Measurements from ENCODE around the gene PDLIM5.

Gene PDLIM5

DNA sequence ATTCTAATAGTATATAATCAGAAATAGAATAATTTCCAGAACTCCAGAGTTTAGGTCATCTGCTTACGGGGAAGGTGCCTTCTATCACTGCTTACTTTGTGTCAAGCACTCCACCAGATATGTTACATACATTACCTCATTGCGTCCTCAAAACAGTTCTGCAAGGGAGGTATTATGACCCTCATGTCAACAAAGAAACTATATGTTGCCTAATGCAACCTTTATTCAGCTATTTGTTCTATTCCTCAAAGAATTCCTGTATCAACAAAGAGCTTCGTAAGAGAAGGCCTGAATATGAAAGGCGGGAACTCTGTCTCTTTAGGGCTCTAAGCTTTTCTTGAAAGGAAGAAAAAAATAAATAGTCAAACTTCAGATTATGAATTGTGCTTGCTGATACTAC is 114.7 kb downstream of the PDLIM5 start:
- DNase-seq: no peak

DNA sequence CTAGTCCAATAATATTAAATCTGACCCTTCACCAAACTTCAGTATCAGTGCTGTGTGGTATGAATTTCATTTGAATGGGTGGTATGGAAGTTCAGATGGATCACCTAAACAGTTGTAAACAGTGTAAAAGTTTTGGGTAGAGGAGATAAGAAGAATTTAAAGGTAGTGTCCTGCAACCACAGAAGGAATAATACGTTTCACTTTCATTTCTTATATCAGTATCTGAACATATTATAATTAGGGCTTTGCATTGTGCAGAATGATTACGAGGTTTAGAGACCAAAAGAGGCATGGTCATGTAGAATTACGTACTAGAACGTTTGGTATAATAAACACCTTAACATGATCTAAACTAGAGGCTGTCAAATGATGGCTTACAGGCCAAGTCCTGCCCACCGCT is 116.1 kb downstream of the PDLIM5 start:
- DNase-seq: no peak

DNA sequence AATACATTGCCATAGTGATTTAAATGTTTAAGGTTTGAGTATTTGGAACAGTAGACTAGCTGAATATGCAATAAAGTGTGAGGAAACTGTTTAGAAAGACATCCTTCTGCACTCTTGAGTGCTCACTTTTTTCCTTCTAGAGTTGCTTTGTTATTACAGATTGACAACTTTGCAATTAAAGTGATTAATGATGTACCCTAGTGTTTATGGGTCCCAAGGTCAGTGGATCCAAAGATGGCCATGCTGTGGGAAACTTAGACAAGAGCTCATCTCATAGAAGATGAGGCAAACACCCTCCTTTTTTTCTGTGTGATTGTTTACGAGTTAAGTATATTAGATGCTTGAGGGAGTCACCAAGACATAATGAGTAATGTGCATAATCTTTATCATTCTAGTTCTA is 118.8 kb downstream of the PDLIM5 start:
- no peak for DNase-seq

DNA sequence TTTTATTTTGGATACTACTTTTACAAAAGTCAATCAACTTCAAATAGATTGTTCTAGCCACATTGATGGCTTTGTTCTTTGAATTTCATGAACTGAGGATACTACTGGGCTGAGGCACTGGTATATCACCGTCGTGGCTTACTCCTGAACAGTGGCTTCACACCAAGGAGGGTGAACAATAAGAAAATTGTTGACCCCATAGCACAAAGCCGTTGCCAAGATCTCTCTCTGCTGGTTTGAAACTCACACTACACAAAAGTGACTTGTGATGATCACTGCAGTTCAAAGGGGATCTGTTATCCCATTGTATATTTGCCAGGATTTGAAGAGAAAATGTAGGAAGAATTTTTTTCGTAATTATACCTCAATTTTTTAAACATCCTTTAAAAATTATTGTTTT is 119.6 kb downstream of the PDLIM5 start:
- no peak for DNase-seq

DNA sequence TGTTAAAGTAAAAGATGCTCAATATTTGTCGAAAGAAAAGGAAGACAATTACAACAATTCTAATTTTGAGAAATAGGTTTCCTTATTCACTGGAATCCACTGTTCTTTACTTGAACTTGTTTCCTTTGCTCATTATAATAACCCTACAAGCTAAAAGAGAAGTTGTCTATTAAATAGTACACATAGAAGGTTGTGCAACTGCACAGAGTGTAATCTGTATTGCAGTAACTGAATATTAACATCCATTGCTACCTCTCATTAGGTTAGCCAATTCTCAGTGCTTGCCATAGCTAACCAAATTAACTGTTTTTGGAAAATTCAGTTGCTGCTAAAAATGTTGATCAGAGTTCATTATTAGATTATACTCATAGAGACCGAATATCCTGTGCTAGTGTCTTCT is 120.0 kb downstream of the PDLIM5 start:
- no peak for DNase-seq

DNA sequence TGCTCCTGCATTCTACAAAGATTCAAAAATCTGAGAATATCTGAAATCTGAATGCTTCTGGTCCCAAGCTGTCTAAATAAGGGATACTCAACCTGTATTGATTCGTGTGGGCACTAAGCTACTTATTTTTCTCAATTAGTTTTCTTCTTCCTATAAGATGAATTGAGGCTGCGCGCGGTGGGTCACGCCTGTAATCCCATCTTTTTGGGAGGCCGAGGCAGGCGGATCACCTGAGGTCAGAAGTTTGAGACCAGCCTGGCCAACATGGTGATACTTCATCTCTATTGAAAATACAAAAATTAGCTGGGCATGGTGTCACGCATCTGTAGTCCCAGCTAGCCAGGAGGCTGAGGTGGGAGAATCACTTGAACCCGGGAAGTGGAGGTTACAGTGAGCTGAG is 122.3 kb downstream of the PDLIM5 start:
- DNase-seq: no peak

DNA sequence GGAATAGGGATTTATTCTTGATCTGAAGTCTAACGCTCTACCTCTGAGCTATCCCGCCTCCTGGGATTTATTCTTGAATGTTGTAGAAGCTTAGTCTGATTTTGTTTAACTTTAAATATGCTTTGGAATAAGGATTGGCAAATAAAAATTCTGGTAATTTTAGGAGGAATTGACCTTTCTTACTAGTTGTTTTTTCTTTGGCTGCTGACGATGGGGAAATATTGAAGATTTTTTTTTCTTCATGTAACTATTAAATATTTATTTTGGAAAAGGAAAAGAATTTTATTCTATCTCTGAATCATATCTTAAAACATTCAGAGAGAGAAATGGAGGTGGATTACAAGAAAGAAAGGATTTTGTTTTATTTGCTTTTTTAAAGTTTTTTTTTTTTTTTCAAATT is 122.9 kb downstream of the PDLIM5 start:
- no peak for DNase-seq

DNA sequence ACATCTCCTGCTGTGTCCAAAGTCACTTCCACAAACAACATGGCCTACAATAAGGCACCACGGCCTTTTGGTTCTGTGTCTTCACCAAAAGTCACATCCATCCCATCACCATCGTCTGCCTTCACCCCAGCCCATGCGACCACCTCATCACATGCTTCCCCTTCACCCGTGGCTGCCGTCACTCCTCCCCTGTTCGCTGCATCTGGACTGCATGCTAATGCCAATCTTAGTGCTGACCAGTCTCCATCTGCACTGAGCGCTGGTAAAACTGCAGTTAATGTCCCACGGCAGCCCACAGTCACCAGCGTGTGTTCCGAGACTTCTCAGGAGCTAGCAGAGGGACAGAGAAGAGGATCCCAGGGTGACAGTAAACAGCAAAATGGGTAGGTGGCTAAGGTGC is 123.9 kb downstream of the PDLIM5 start:
- DNase-seq: no peak

DNA sequence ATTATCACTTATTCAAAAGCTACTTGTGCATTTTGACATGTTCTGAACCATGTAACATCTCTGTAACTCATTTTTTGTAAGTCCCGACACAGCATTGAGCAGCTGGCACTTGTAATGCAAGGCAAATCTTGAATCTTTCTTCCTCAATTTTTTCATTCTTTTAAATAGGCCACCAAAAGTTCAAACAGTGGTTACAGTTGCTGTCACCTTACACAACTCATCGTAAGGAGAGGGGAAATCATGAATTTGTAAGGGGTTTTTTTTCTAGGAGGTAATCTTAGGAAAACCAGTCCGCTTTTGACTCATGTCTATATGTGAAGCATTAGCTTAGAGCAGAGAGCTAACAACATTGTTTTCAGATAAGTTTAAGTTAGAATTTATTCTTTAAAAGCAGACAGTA is 124.5 kb downstream of the PDLIM5 start:
- DNase-seq: no peak

DNA sequence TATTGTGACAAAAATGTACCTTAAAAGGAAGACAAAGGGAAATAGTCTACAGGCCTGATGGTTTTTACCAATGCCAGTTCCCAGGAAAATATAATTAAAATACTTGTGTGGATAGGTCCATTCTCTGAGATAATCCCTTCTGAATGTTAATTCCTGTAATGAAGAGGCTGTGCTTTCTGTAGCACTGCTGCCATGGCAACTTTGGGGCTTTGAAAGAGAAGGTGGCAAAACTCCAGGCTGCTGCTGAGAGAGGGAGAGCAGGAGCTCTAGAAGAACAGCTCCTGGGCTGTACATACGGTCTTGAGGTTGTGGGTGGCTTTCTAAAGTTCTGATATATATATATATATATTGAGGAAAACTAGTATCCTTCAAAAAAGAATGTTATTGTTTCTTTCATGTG is 125.4 kb downstream of the PDLIM5 start:
- DNase-seq: no peak

DNA sequence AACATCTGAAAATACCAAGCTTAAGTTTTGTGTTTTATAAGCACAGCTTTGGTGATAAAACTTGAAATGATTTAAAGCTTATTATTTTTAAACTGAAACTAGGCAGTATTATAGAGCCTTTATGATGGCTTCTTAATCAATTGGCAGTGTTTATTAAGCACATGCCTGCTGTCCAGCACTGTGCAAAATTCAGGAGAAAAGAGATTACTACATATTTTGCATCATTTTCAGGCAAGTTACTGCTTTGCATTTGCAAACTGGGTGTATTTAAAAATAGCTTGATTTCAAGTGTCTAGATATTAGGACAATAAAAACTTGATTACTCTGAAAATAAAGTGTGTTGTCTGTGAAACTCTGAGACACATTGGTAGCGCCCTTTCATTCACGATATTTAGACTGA is 126.5 kb downstream of the PDLIM5 start:
- no peak for DNase-seq

DNA sequence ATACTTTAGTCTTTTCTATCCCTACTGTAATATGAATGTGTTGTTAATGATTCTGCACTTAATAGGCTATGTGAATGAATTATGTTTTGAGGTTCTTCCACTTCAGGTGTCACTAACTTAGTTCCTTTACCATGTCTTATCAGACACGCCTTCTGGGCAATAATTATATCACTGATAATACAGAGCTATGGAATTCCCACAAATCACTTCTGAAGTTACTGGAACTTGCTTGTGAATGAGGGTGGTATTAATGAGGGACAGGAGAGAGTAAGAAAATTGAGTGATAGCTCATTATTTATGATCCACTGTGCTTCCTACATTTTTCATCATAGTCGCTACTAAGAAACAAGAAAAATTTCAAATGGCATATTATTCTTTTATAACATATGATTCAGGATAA is 130.0 kb downstream of the PDLIM5 start:
- no peak for DNase-seq

DNA sequence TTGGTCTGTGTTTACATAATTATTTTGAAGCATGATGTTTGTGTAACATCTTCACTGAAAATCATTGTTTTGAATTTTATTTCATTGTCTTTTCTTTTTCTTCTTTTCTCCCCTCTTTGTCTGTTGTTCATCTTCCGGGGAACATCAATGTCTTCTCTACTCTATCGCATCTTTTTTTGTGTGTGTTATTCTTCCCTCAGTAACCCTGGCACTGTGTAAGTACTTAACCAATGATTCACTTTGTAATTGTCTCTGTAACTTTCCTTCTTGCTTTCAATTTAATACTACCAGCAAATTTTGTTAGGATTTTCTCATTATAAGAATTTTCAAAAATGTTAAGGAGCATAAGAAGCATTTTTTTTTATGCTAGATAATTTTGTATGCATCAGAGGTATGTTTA is 130.8 kb downstream of the PDLIM5 start:
- DNase-seq: no peak

DNA sequence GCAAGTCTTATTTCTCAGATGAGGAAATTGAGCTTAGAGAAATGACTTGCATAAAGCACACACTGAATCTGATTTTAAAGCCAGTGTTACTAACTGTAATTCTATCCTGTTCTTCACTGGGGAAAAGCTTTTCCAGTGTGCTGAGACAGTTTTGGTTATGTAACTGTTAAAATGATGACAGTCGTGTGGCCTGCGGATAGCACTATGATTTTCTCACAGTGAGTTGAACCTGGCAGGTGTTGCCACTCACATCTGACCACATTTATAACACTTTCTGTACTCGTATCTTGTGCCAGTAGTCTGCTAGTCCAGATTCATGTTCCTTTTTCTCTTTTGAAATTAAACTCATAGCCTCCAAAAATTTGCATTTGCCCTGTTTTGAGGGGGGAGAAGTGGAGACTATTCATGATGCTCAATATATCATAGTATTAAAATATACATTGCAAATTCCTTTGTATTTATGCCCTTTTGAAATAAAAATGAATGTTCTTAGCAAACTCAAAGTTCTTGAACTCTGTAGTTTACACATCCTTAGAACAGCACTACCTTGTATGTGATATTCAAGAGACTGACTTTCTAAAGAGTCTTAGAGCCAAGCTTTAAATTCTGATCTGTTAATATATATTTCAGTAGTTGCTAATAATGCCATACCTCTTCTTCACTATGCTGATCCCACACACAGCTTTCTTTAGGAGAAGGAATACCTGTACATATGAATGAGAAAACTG is 132.3 kb downstream of the PDLIM5 start:
- no peak for DNase-seq

DNA sequence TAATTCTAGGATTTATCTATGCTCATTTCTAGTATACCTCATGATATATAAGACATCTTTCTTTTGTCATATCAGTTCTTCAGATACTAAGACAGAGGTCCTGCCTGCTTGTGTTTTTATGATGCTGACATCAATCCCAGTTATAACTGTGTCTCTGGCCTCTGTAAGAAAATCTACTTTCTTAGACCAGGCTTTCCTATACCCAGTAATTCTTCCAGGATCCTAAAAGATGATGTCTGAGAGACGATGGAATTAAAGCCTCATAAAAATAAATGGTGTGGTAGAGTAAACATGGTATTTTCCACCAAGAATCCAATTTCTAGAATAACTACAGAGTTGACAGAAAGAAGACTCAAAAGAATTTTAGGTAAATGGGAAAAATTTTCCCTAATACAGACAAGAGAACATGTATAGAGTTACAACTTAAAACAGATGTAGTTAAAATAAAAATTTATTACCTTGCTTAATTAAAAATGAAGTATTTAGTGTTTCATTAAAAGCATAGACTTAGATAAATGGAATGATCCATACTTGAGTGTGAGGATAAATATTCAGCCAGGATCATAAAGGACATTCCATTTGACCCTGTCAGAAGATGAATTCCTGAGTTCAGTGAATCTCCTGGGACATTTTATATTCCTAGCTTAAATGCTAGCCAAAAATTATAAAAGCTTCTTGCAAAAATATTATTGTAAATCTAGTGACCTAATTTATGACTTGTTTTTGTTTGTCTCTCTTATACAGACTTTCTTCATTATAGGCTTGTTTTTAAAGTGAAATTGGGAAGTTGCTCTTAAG is 137.4 kb downstream of the PDLIM5 start:
- DNase-seq: no peak

DNA sequence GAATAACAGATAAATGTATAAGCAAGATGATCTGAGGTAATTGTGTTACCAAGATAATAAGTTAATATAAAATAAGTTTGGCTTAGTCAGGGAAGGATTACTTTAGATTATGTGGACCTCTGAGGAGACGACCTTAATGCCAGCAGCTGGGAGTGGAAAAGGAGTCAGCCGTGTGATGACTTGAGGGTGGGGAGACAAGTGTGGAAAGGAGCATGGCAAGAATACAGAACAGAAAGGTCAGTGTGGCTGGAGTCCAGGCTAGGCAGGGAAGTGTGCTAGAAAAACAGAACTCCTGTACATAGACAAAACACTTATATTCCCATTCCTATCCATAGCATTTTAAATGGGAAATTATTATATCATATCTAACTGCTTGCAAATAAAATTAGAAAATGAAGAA is 138.8 kb downstream of the PDLIM5 start:
- DNase-seq: no peak

DNA sequence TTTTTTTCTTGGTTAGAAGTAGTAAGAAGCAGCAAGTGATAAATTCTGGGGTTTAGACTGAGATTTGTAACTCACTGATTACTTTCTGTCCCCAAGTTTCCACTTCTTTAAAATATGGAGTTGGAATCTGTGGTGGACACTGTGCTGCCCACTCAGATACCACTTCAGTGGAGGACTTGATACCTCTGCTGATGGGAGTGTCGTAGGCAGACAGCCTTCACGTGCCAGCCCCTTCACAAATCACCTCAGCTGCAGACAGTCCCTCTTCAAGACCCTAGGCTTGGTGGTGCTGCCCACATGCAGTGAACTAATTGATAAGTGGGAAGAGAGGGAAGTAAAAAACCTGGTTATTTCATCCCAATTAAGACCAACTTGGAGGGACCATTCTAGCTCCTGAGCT is 139.5 kb downstream of the PDLIM5 start:
- DNase-seq: no peak

DNA sequence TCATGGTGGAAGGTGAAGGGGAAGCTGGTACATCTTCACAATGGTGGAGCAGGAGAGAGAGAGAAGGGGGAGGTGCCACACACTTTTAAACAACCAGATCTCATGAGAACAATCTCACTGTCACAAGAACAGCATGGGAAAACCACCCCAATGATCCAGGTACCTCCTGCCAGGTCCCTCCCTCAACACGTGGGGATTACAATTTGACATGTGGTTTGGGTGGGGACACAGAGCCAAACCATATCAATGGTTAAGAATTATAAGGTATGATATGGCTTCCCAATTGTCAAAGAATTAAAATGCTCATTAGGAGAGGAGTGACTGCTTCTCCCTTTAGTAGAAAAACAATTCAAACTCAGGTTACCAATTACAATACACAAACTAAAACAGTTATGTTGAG is 143.3 kb downstream of the PDLIM5 start:
- no peak for DNase-seq

DNA sequence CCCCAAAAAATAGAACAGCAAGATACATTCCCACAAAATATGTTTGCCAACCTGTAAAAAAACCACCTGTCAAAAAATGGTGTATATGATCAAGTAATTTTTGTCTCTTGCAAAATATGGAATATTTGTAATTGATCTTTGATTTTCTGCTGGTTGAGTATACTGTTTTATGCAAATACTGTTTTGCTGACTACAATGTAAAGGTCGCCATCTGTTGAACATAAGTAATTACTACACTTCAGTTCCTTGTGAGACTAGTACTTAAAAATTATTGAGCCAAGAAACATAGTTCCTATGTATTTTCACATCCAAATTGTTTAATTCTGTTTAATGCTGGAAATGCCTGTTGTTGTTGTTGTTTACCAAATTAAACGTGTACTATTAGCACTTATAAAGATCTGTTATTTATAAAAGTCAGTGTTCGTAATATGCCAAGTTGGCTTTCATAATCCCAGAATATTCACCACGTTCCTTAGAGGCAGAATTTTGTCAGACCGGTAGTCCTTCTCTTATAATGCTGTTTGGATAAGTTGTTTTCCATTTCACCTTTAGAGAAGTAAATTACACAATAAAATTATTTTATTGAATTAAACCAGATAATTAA is 144.2 kb downstream of the PDLIM5 start:
- DNase-seq: no peak

DNA sequence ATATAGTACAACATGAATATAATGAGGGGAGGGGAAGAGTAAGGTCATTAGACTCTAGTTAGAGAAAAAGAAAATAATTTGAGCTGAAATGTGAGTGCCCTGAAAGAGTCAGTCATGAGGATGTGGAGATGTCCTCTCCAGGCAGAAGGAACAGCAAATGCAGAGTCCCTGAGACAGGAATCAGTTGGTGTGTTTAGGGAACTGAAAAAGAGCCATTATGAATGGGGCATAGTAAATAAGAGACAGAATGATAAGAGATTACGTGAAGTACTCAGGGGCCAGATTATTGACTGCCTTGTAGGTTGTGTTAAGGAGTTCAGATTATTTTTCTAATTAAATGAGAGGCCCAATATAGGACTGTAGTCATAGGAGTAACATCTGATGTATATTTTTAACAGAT is 147.0 kb downstream of the PDLIM5 start:
- no peak for DNase-seq

DNA sequence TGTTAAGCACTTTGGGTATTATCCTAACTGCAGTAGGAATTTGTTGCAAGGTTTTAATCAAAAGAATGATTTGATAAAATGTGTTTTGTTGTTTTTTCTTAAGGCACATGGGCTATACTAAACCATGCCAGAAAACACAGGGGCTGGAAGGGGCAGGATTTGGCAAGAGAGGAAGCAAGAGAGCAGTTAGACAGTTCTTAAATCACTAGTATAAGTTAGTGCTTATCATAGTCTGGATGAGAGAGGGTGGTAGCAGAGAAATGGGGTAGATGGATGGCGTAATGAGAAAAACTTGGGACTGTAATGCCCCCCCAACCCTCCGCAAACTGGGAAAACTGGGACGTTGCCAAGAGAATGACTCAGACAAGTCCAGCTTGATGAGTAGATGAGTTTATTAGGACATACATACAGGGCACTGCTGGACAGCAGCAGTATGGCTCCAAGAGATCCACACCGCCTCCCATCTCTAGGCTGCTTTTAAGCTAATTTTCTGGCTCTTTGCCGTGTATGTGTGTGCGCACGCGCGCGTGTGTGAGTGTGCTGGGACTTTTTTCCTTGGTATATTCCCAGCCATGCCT is 151.5 kb downstream of the PDLIM5 start:
- DNase-seq: no peak

DNA sequence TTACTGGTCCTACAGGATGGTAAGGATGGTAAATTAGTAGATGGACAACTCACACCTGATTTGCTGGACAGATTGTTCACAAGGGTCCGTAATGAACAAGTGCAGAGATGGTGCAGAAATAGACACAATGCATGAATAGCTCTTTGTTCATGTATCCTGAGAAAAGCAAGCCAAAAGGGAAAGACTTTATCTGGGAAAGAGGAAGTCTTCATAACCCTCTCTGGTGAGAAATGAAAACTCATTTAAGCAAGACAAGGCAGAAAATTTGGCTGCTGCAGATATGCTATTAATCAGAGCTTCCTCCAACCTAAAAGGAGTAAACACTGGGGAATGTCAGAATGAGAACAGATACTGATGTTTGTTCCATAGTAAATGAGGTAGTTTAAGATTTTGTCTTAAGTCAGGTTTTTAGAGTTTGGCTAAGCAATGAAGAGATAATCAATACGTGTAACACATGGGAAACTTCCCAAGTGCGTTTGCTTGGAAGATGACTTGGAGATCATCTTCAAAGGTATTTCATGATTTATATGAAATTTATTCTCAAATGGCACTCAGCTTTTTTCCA is 153.6 kb downstream of the PDLIM5 start:
- no peak for DNase-seq

DNA sequence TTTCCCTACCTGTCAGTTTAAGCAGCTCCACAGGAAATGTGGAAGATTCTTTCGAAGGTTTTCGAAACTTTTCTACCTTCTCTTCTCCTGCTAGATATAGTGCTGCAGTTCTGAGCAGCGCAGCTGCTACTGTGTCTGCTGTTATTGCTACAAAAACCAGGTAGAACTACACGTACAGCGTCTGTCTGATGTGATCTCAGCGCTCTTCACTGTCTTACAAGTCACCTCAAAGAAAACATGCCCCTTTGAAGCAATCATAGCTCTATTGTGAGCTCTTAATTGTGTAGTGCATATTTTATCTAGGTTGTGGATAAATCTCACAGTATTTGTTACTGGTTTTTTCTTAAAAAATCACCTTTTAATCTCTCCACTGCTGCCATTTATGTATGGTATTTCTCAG is 158.4 kb downstream of the PDLIM5 start:
- no peak for DNase-seq

DNA sequence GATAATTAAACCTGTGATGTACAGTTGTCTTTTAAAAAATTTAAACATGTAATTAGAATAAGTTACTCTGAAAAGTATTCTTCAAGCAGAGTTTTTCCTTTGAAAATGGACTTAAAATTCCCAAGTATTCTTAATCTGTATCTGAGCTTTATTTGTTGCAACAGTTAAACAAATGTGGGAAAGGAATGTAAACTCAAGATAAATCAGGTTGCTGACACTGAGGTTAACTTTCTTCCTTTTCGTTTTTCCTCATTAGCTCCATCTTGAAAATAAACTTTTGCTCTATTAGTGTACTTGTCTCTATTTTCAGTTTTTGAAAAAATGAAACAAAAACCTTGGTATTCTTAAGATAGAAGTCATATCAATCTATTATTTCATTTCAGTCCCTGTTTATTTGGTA is 161.5 kb downstream of the PDLIM5 start:
- DNase-seq: no peak
